IPS DF 19.7 (cell line): Measurements from ENCODE around the gene C10orf90.

Source experiments
- DNase-seq: peaks from one replicate; pipeline ENCODE4 v3.0.0-alpha.2; 2013; ENCODE audit warnings: low read depth, low spot score

The C10orf90 gene

DNA sequence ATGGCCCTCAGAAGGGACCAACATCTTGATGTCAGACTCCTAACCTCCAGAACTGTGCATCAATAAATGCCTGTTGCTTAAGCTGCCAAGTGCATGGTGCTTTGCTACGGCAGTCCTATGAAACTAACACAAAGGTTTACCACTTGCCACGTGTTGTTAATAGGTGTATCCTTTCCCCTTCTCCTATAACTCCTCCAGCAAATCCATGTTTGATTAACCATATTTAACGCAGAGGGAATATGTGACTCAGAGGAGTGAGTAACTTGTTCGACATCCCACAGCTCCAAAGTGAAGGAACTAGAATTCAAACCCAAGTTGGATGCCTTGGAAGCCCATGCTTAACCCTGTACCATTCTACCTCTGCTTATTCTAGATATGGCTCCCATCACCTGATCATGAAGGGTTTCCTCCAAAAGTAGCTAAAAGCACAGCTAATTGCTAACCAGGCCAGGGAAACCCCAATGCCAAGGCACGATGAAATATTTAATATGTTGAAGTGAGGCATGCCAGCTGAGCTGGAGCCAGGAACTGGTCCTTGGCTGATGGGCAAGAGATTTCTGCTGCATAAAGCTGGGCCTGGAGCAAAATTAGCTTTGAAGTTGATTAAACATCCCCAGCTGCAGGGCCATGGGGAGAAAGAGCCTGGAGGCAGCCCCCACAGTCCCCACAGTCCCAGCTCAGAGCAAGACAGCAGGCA is 131.9 kb downstream of the C10orf90 start:
- DNase-seq, result no peak

- no peak for DNase-seq
Observed at GRCh38 chr10:126536656-126537055, 133.8 kb downstream of the C10orf90 start.

- no peak for DNase-seq
Observed at GRCh38 chr10:126536148-126536547, 134.3 kb downstream of the C10orf90 start.

- no peak for DNase-seq
Observed at GRCh38 chr10:126533644-126534043, 136.8 kb downstream of the C10orf90 start.

DNA sequence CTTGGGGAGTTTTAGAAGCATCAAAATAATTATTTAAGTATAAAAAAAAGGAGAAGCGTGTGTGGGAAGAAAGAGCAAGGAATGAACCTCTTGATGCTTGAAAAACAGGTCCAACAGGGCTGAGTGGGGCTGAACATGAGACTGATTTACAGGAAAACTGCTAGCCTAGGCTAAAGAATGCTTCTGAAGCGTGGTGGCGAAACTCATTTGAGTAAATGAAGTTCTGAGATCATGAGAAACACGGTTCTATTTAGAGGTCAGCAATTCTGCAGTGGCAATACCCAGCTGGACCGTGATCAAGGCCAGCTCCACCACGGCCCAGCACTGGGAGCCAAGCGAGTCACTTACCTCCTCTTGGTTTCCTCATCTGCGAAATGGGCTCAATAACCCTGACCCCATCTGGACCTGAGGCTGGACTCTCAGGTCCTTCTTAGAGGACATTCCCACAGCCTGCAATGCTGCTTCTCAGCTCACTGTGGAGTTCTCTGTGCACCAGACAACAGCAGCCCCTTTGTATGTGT is 142.1 kb downstream of the C10orf90 start:
- no peak for DNase-seq

- DNase-seq, result no peak
Observed at GRCh38 chr10:126527645-126528314, 142.7 kb downstream of the C10orf90 start.

DNA sequence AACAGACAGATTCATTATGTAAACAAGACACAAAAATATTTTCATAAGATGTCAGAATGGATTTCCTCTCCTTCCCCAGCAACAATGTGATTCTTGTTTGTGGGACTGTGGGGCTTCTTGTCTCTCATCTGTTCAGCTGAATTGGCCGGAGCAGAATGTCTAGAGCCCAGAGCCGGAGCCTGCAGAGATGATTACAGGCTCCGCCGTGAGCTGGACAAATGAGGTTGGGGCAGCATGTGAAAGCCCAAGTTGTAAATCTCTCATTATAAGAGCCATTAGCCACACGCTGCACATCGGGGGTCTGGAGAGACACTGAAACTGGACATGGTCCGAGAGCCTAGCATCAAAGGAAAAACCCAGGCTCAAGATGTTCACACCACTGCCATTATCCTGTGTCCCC is 145.2 kb downstream of the C10orf90 start:
- no peak for DNase-seq

DNA sequence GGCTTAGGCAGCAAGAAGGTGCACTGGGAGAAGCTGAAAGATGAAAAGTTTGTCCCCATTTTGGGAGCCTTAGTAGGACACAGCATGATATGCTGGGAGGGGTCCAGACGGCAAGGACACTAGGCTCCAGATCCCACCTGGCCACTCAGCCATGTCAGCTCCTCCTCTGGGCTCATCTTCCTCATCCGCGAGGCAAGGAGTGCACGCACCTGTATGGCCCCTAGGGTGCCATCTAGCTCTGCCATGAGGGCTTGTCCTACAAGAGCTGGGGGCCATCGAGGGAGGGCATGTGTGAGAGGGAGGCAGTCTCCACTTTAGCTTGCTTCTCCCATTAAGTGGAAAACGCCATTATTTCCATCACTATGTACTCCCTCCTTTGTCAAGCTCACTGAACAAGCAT is 146.0 kb downstream of the C10orf90 start:
- DNase-seq, result no peak

- no peak for DNase-seq
Observed at GRCh38 chr10:126523071-126523470, 147.4 kb downstream of the C10orf90 start.

DNA sequence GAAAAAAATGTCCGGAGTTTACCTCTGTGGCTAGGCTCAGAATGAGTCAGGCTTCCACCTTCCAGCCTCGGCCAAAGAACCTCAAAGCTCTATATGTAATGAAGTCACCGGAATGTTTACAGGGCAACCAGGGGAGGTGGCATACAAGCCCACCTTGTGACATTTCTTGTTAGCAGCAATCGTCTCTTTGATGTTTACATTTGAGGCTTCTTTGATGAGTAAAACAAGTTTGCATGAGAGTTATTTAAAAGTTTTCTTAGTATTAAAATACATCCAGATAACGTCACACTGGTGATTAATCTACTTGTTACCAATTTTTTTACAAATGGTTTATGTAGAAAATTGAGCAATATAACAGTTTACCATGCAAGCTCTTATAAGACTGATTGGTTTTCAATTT is 149.1 kb downstream of the C10orf90 start:
- no peak for DNase-seq

GRCh38 chr10:126520751-126521317 is 149.7 kb downstream of the C10orf90 start:
- DNase-seq, result no peak

GRCh38 chr10:126519992-126520391 is 150.5 kb downstream of the C10orf90 start:
- DNase-seq, result no peak

DNA sequence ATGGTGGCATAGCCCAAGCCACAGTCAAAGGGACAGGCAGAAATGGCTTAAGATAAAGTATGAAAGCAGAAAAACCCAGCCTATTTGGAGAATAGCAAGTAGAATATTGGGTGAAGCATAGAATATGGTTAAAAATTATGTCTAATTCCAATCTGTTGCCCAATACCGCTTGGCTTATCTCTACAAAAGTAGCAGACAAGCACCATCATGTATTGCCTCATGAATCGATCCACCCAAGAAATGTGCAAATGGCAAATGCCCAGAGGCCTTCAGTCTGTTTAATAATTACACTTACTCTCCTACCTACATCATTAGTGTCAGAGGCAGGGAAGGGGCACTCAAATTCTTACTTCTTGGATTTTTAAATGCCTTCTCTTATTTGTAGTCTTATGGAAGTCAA is 151.3 kb downstream of the C10orf90 start:
- DNase-seq, result no peak

GRCh38 chr10:126518218-126519080 is 152.0 kb downstream of the C10orf90 start:
- no peak for DNase-seq

- DNase-seq, result no peak
Observed at GRCh38 chr10:126516515-126516914, 154.0 kb downstream of the C10orf90 start.

DNA sequence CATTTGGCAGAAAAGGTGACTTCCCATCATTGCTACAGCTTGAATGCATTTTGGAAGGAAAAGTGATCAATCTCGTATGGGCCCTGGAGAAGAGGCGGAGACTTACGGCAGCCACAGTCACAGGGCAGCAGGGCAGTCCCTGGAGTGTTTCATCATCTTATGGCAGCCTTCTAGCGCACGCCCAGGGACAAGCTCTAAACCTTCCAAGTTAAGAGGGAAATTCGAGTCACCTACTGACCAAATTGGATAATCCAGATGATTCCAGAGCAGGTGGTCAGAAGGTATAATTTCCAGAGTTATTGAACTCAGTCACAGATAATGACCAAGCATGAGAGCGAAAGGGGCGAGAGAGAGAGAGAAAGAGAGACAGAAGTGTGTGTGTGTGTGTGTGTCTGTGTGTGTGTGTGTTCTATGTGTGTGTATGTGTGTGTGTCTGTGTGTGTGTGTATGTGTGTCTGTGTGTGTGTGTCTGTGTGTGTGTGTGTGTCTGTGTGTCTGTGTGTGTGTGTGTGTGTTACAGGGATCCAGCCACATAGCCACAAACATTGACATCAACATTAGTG is 158.5 kb downstream of the C10orf90 start:
- no peak for DNase-seq

GRCh38 chr10:126509182-126509581 is 161.3 kb downstream of the C10orf90 start:
- no peak for DNase-seq

GRCh38 chr10:126508535-126509040 is 161.9 kb downstream of the C10orf90 start:
- no peak for DNase-seq

DNA sequence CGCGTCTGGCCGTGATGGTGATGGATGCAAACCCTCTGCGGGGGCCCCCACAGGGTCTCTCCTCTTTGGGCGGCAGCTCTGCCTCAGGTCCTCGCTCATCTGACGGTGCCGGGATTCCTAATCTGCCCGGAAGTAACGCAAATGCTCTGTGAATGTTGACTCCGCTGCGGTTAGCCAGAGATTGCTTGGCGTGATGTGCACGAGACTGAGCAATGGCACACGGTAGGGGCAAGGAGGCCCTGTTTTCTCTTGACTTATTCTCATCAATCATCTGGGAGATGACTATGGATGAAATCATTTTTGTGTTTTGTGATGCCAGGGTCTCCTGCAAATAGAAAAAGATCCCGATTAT is 165.8 kb downstream of the C10orf90 start:
- no peak for DNase-seq

DNA sequence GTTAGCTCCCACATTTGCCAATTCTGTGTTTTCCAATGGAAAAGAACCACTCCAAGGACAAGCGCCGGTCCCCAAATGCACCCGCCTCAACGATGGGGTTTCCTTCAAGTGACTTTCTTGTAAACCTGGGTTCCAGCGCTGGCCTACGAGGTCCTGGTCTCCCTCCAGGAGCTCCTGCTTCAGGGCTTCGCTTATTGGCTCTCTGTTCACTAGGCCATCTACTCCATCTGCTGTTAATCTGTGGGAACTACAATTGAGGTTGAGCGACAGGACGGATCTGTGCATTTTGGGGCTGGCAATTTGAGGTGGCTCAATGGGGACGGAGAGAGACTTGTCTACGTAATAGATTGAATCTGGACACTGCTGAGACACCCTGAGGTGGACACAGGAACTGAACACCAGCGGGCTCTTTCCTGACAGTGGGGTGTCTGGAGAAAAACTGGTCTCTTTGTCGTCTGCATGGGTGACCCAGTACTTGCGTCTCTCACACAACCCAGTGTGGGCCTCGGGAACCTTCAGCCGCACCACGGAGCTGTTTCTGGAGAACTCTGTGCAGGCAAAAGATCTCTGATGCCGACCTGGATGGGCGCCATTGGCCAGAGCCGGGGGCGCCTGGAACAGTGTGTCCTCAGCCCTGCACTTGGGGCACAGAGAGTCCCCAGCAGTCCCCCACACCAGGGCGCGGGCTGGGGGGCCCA is 166.3 kb downstream of the C10orf90 start:
- DNase-seq, result peak; percentile 54
